B cell (primary cell): ENCODE results near the gene TAF1A. TPM values are rescaled to one million over a fixed set of nuclear protein-coding genes. Genes with fewer than 3 reads are reported as not detected.

Experiments used
- ATAC-seq: fragments of 200-7000 bp; cut with Tn5 transposase; one replicate; pipeline ENCODE4 v1.10.0; 2021; ENCODE audit warnings: low read depth, mild to moderate bottlenecking, moderate number of reproducible peaks, moderate library complexity
- CTCF ChIA-PET: fragments of 350-600 bp; sonication (Branson Sonifier 250); formaldehyde crosslinking; loops from one replicate; lab custom pipeline; 2021; ENCODE audit warnings: antibody characterized with exemption, inconsistent platforms; lab: Charles Lee
- POLR2A ChIA-PET: fragments of 350-600 bp; sonication (Branson Sonifier 250); formaldehyde crosslinking; loops from one replicate; lab custom pipeline; 2021; ENCODE audit warnings: antibody characterized with exemption; lab: Charles Lee
- DNase-seq: peaks from one replicate; pipeline ENCODE4 v3.0.0; 2013
- H2AFZ ChIP-seq: 2 replicates; pipeline ENCODE4 v1.6.1; 2012; ENCODE audit warnings: mild to moderate bottlenecking, low read depth, low read length; ENCODE audit not compliant: insufficient read depth, poor library complexity, severe bottlenecking
- H3K27ac ChIP-seq, 2 donors: 1 replicate in 1 of 2; 2 replicates in 1 of 2; pipeline ENCODE4 v1.5.1; 2012 to 2013; ENCODE audit warnings: low read length in 2 of 2, mild to moderate bottlenecking in 2 of 2, moderate library complexity in 1 of 2
- H3K27me3 ChIP-seq, 4 experiments: fragments of 200-600 bp in 1 of 4; sonication (generic) in 1 of 4; replicated peaks in 1 of 4; 1 replicate in 2 of 4; 2 replicates in 2 of 4; pipeline versions ENCODE4 v1.6.1 to v1.7.0; 2013 to 2016; ENCODE audit warnings: low read length in 3 of 4, mild to moderate bottlenecking in 2 of 4, mixed read lengths in 1 of 4, moderate library complexity in 1 of 4; ENCODE audit not compliant: insufficient read depth in 4 of 4, control insufficient read depth in 3 of 4; ENCODE audit errors: control extremely low read depth in 1 of 4
- H3K36me3 ChIP-seq, 2 experiments: replicated peaks in 1 of 2; 1 replicate in 1 of 2; 2 replicates in 1 of 2; pipeline versions ENCODE4 v1.6.1 to v1.7.1; 2013; ENCODE audit warnings: low read length in 1 of 2; ENCODE audit not compliant: insufficient read depth in 2 of 2, control insufficient read depth in 1 of 2; ENCODE audit errors: control extremely low read depth in 1 of 2, extremely low read depth in 1 of 2
- H3K4me1 ChIP-seq, 2 donors: fragments of 200-600 bp in 1 of 2; sonication (generic) in 1 of 2; 1 replicate in 1 of 2; 2 replicates in 1 of 2; pipeline versions ENCODE4 v1.5.1 to v1.6.1; 2013 to 2017; ENCODE audit warnings: low read length in 2 of 2; ENCODE audit not compliant: control insufficient read depth in 2 of 2, insufficient read depth in 2 of 2
- H3K4me2 ChIP-seq: replicated peaks from 2 replicates; pipeline ENCODE3; 2012; ENCODE audit warnings: mild to moderate bottlenecking, low read depth, low read length; ENCODE audit not compliant: poor library complexity, severe bottlenecking
- H3K4me3 ChIP-seq, 5 experiments: fragments of 200-600 bp in 1 of 5; sonication (generic) in 1 of 5; 1 replicate in 3 of 5; 2 replicates in 2 of 5; pipeline versions ENCODE4 v1.5.1 to v1.7.0; 2011 to 2016; ENCODE audit warnings: low read length in 4 of 5, mild to moderate bottlenecking in 4 of 5, low read depth in 2 of 5, control low read depth in 1 of 5, moderate library complexity in 1 of 5; ENCODE audit not compliant: insufficient read depth in 1 of 5; ENCODE audit errors: control extremely low read depth in 1 of 5, extremely low read depth in 1 of 5
- H3K79me2 ChIP-seq: fragments of 200-600 bp; sonication (generic); one replicate; pipeline ENCODE4 v1.6.0; 2016; ENCODE audit warnings: low read length; ENCODE audit not compliant: control insufficient read depth, insufficient read depth
- H3K9ac ChIP-seq: fragments of 200-600 bp; sonication (generic); 2 replicates; pipeline ENCODE4 v1.6.1; 2017; ENCODE audit warnings: mild to moderate bottlenecking, low read length, moderate library complexity
- H3K9me3 ChIP-seq, 3 donors: one replicate each; pipeline versions ENCODE4 v1.6.1 to v1.7.1; 2013; ENCODE audit warnings: low read length in 2 of 3; ENCODE audit not compliant: control insufficient read depth in 2 of 3, insufficient read depth in 1 of 3; ENCODE audit errors: control extremely low read depth in 1 of 3
- H4K20me1 ChIP-seq: 2 replicates; pipeline ENCODE4 v1.6.0; 2012; ENCODE audit warnings: mild to moderate bottlenecking, low read length; ENCODE audit not compliant: insufficient read depth, control insufficient read depth, poor library complexity, severe bottlenecking
- H3K27ac Mint-ChIP-seq: one replicate; pipeline ENCODE4 v1.8.0; 2021; ENCODE audit warnings: mixed read lengths
- H3K27me3 Mint-ChIP-seq: one replicate; pipeline ENCODE4 v1.8.0; 2021; ENCODE audit warnings: mixed read lengths
- H3K4me1 Mint-ChIP-seq: one replicate; pipeline ENCODE4 v1.8.0; 2021; ENCODE audit warnings: mixed read lengths
- H3K4me3 Mint-ChIP-seq: one replicate; pipeline ENCODE4 v1.8.0; 2021; ENCODE audit warnings: mixed read lengths
- H3K9me3 Mint-ChIP-seq: one replicate; pipeline ENCODE4 v1.8.0; 2022; ENCODE audit warnings: mixed read lengths; ENCODE audit not compliant: insufficient read depth
- CTCF ChIP-seq: fragments of 200-600 bp; IDR thresholded peaks from one replicate; pipeline ENCODE4 v1.8.0; 2022; ENCODE audit warnings: antibody characterized with exemption, mild to moderate bottlenecking
- EZH2 ChIP-seq: IDR thresholded peaks from 2 replicates; pipeline ENCODE4 v1.6.1; 2012; ENCODE audit warnings: borderline replicate concordance, low read depth, mild to moderate bottlenecking, moderate library complexity, low read length; ENCODE audit not compliant: insufficient read depth, poor library complexity, severe bottlenecking
- WGBS: methylation state at CpG from one replicate; pipeline ENCODE4 v1.1.5; 2013; ENCODE audit warnings: missing lambda C conversion rate; ENCODE audit not compliant: insufficient coverage; 5-methylcytosine and 5-hydroxymethylcytosine counted together
- intact Hi-C: fragments of 100-400 bp; cut with micrococcal nuclease; formaldehyde crosslinking; loops from one replicate; pipeline ENCODE4 v1.10.0; 2022
- polyA plus RNA-seq: library from polyadenylated mRNA; depleted of rRNA; stranded (reverse); fragments of >200 nt; gene quantifications from 2 replicates; pipeline ENCODE4 v1.2.3, GENCODE V29; 2012
- total RNA-seq, 2 donors: library from RNA; stranded (reverse); fragments of 120-200 nt in 1 of 2; gene quantifications; 1 replicate in 1 of 2; 2 replicates in 1 of 2; pipeline versions ENCODE4 v1.2.3 to v1.2.4, GENCODE V29; 2013 to 2022

TAF1A gene
- total and polyA plus RNA-seq, 2 donors (not counting 1 experiment from before 2014, with no cell fraction given): 12.7 to 23.7 TPM

- no peak for DNase-seq
- WGBS: 95% methylated on average over 3 of the region's 7 CpGs
- Mint-ChIP-seq H3K4me3 (no peak overlapping the region), H3K9me3 (no peaks in the 10 kb centered on the region), H3K27ac (no peak overlapping the region), H3K4me1 (peaks cover 2% of the 10 kb centered on the region), H3K27me3 (peaks cover 11% of the 10 kb centered on the region)
- Histone ChIP-seq H3K4me1 (no peaks in the 10 kb centered on the region), H3K79me2 (no peaks in the 10 kb centered on the region), H3K27ac (no peak overlapping the region), H2AFZ (no peak overlapping the region), H3K27me3 (no peaks in the 10 kb centered on the region), H3K9me3 (no peaks in the 10 kb centered on the region), H3K4me2 (no peak overlapping the region), H3K9ac (no peak overlapping the region), H4K20me1 (no peaks in the 10 kb centered on the region), H3K4me3 (no peak overlapping the region), H3K36me3 (no peaks in the 10 kb centered on the region)
- no peak for ATAC-seq
- TF ChIP-seq CTCF (no peak), EZH2 (no peak)
- POLR2A ChIA-PET: no interaction called here
- CTCF ChIA-PET: no interaction called here
- intact Hi-C loops: no loop called here
These were observed 68.2 kb downstream of the TAF1A start for GRCh38 chr1:222521299-222522104.

Other genes with a start within 250 kb of the TAF1A start
- 0.99 and 1.3 TPM in 2 replicates for gene HHIPL2, start 41.8 kb downstream of the TAF1A start, total RNA-seq
- 0.62 and 0.63 TPM in 2 replicates for gene HHIPL2, start 41.8 kb downstream of the TAF1A start, polyA plus RNA-seq
- 109 and 116 TPM in 2 replicates for gene MIA3, start 28.2 kb upstream of the TAF1A start, total RNA-seq
- gene MIA3, start 28.2 kb upstream of the TAF1A start, polyA plus RNA-seq: 66.5 and 69.2 TPM in 2 replicates
- gene AIDA, start 122.6 kb upstream of the TAF1A start, total RNA-seq: 77.7 and 79.9 TPM in 2 replicates
- gene AIDA, start 122.6 kb upstream of the TAF1A start, polyA plus RNA-seq: 40.5 and 41.7 TPM in 2 replicates
- 55.1 and 57.8 TPM in 2 replicates for gene BROX, start 122.6 kb upstream of the TAF1A start, total RNA-seq
- gene BROX, start 122.6 kb upstream of the TAF1A start, polyA plus RNA-seq: 8.7 and 10.8 TPM in 2 replicates
- gene FAM177B, start 147.3 kb upstream of the TAF1A start, total RNA-seq: 19.6 and 19.9 TPM in 2 replicates
- 12.2 and 12.8 TPM in 2 replicates for gene FAM177B, start 147.3 kb upstream of the TAF1A start, polyA plus RNA-seq
- 12.0 and 12.6 TPM in 2 replicates for gene DISP1, start 225.1 kb upstream of the TAF1A start, total RNA-seq
- gene DISP1, start 225.1 kb upstream of the TAF1A start, polyA plus RNA-seq: 6.0 and 6.6 TPM in 2 replicates